ENCODE results near the gene ARFGEF3.

The ARFGEF3 gene

GRCh38 chr6:138248878-138249277 is 87.1 kb downstream of the ARFGEF3 start:
- Histone ChIP-seq H3K4me1 (ENCODE audit: control insufficient read depth, insufficient read depth, low read depth, low read length) (no peaks in the 10 kb centered on the region), H3K4me2 (ENCODE audit: low read length, poor library complexity, severe bottlenecking) (no peak overlapping the region), H4K91ac (ENCODE audit: low read length) (no peak overlapping the region), H3K36me3 (ENCODE audit: control insufficient read depth in 1 of 2, insufficient read depth in 2 of 2, low read depth in 1 of 2, low read length in 2 of 2) (no peaks in the 10 kb centered on the region), H3K14ac (ENCODE audit: low read length in 2 of 2) (no peak overlapping the region), H3K4me3 (ENCODE audit: insufficient read depth in 1 of 2, low read depth in 1 of 2, low read length in 2 of 2) (no peak overlapping the region), H2AK5ac (ENCODE audit: low read length, severe bottlenecking) (no peak overlapping the region), H3K4ac (ENCODE audit: low read depth in 1 of 2, low read length in 2 of 2) (no peak overlapping the region), H3K27ac (ENCODE audit: low read length, poor library complexity, severe bottlenecking) (no peak overlapping the region), H3K9ac (ENCODE audit: low read length) (no peak overlapping the region), H2AFZ (ENCODE audit: low read depth, low read length) (no peak overlapping the region), H3K23ac (ENCODE audit: low read length in 2 of 2) (no peak overlapping the region), H4K8ac (ENCODE audit: low read length) (no peak overlapping the region), H3K79me1 (replicated peaks; ENCODE audit: low read length, poor library complexity, severe bottlenecking) (no peaks in the 10 kb centered on the region), H2BK12ac (ENCODE audit: low read length in 2 of 2) (no peak overlapping the region), H2BK15ac (ENCODE audit: low read depth, poor library complexity, severe bottlenecking) (no peak overlapping the region), H3K9me3 (ENCODE audit: control insufficient read depth, low read length) (no peaks in the 10 kb centered on the region), H3K18ac (ENCODE audit: low read depth in 1 of 2, low read length in 2 of 2) (no peak overlapping the region), H3K27me3 (ENCODE audit: control insufficient read depth in 1 of 2, insufficient read depth in 1 of 2, low read length in 2 of 2) (no peaks in the 10 kb centered on the region), H2BK5ac (ENCODE audit: low read depth, low read length, poor library complexity, severe bottlenecking) (no peak overlapping the region), H2BK120ac (ENCODE audit: low read depth, low read length) (no peak overlapping the region)
- 63% methylated on average over 1 of the region's 1 CpG for WGBS
- no peak for DNase-seq

DNA sequence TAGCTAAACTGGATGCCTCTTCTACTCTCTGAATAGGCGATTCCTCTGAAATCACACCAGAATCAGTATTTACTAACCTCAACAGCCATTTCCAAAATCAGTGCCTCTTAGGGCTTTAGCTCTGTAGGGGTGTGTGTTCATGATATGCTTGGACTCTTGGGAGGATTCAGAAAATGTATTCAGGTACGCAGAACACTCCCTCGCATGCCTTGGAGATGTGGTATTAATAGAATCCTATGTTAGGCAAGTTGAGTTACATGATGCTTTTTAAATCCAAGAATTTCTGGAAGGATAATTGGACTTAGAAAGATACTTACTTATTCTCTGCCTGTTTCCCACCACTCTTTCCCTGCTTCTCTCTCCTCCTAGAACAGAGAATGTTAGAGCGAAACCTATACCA is 88.3 kb downstream of the ARFGEF3 start:
- H3K36me3 ChIP-seq (ENCODE audit: control insufficient read depth in 1 of 2, insufficient read depth in 2 of 2, low read depth in 1 of 2, low read length in 2 of 2), result no peaks in the 10 kb centered on the region
- H4K91ac ChIP-seq (ENCODE audit: low read length), result no peak overlapping the region
- no peak overlapping the region for H3K27ac ChIP-seq (ENCODE audit: low read length, poor library complexity, severe bottlenecking)
- H3K18ac ChIP-seq (ENCODE audit: low read depth in 1 of 2, low read length in 2 of 2), result no peak overlapping the region
- H2BK5ac ChIP-seq (ENCODE audit: low read depth, low read length, poor library complexity, severe bottlenecking), result no peak overlapping the region
- H3K4me1 ChIP-seq (ENCODE audit: control insufficient read depth, insufficient read depth, low read depth, low read length), result no peaks in the 10 kb centered on the region
- WGBS, result 90% methylated on average over 3 of the region's 4 CpGs
- no peak overlapping the region for H4K8ac ChIP-seq (ENCODE audit: low read length)
- H3K4me2 ChIP-seq (ENCODE audit: low read length, poor library complexity, severe bottlenecking), result no peak overlapping the region
- no peak overlapping the region for H3K4me3 ChIP-seq (ENCODE audit: insufficient read depth in 1 of 2, low read depth in 1 of 2, low read length in 2 of 2)
- H3K23ac ChIP-seq (ENCODE audit: low read length in 2 of 2), result no peak overlapping the region
- no peak overlapping the region for H3K4ac ChIP-seq (ENCODE audit: low read depth in 1 of 2, low read length in 2 of 2)
- DNase-seq, result no peak
- no peak overlapping the region for H2AK5ac ChIP-seq (ENCODE audit: low read length, severe bottlenecking)
- H3K9me3 ChIP-seq (ENCODE audit: control insufficient read depth, low read length), result no peaks in the 10 kb centered on the region
- no peaks in the 10 kb centered on the region for H3K79me1 ChIP-seq (replicated peaks; ENCODE audit: low read length, poor library complexity, severe bottlenecking)
- H2AFZ ChIP-seq (ENCODE audit: low read depth, low read length), result no peak overlapping the region
- no peak overlapping the region for H3K14ac ChIP-seq (ENCODE audit: low read length in 2 of 2)
- no peak overlapping the region for H2BK12ac ChIP-seq (ENCODE audit: low read length in 2 of 2)
- H3K27me3 ChIP-seq (ENCODE audit: control insufficient read depth in 1 of 2, insufficient read depth in 1 of 2, low read length in 2 of 2), result no peaks in the 10 kb centered on the region
- H2BK120ac ChIP-seq (ENCODE audit: low read depth, low read length), result no peak overlapping the region
- H2BK15ac ChIP-seq (ENCODE audit: low read depth, poor library complexity, severe bottlenecking), result no peak overlapping the region
- H3K9ac ChIP-seq (ENCODE audit: low read length), result peak overlapping the region; percentile 79

GRCh38 chr6:138250513-138251247 is 88.9 kb downstream of the ARFGEF3 start:
- Histone ChIP-seq H3K4ac (ENCODE audit: low read depth in 1 of 2, low read length in 2 of 2) (peak overlapping the region in 1 of 2 experiments; percentile 49), H3K79me1 (replicated peaks; ENCODE audit: low read length, poor library complexity, severe bottlenecking) (no peaks in the 10 kb centered on the region), H3K9ac (ENCODE audit: low read length) (peak overlapping the region; percentile 79), H2BK12ac (ENCODE audit: low read length in 2 of 2) (peak overlapping the region in 1 of 2 experiments; percentile 32), H3K36me3 (ENCODE audit: control insufficient read depth in 1 of 2, insufficient read depth in 2 of 2, low read depth in 1 of 2, low read length in 2 of 2) (no peaks in the 10 kb centered on the region), H4K91ac (ENCODE audit: low read length) (peak overlapping the region; percentile 67), H2BK120ac (ENCODE audit: low read depth, low read length) (no peak overlapping the region), H2AFZ (ENCODE audit: low read depth, low read length) (no peak overlapping the region), H3K4me3 (ENCODE audit: insufficient read depth in 1 of 2, low read depth in 1 of 2, low read length in 2 of 2) (peak overlapping the region in 1 of 2 experiments; percentile 69), H3K14ac (ENCODE audit: low read length in 2 of 2) (no peak overlapping the region), H3K4me2 (ENCODE audit: low read length, poor library complexity, severe bottlenecking) (no peak overlapping the region), H3K23ac (ENCODE audit: low read length in 2 of 2) (no peak overlapping the region), H2BK5ac (ENCODE audit: low read depth, low read length, poor library complexity, severe bottlenecking) (no peak overlapping the region), H3K27me3 (ENCODE audit: control insufficient read depth in 1 of 2, insufficient read depth in 1 of 2, low read length in 2 of 2) (no peaks in the 10 kb centered on the region), H3K9me3 (ENCODE audit: control insufficient read depth, low read length) (no peaks in the 10 kb centered on the region), H3K27ac (ENCODE audit: low read length, poor library complexity, severe bottlenecking) (no peak overlapping the region), H3K18ac (ENCODE audit: low read depth in 1 of 2, low read length in 2 of 2) (peak overlapping the region in 1 of 2 experiments; percentile 74), H2BK15ac (ENCODE audit: low read depth, poor library complexity, severe bottlenecking) (no peak overlapping the region), H3K4me1 (ENCODE audit: control insufficient read depth, insufficient read depth, low read depth, low read length) (no peaks in the 10 kb centered on the region), H2AK5ac (ENCODE audit: low read length, severe bottlenecking) (no peak overlapping the region), H4K8ac (ENCODE audit: low read length) (no peak overlapping the region)
- DNase-seq, result peak; percentile 96
- WGBS, result 72% methylated on average over 16 of the region's 16 CpGs

- Histone ChIP-seq H3K9me3 (ENCODE audit: control insufficient read depth, low read length) (no peaks in the 10 kb centered on the region), H3K27me3 (ENCODE audit: control insufficient read depth in 1 of 2, insufficient read depth in 1 of 2, low read length in 2 of 2) (no peaks in the 10 kb centered on the region), H3K79me1 (replicated peaks; ENCODE audit: low read length, poor library complexity, severe bottlenecking) (no peaks in the 10 kb centered on the region), H3K27ac (ENCODE audit: low read length, poor library complexity, severe bottlenecking) (no peak overlapping the region), H3K9ac (ENCODE audit: low read length) (no peak overlapping the region), H3K14ac (ENCODE audit: low read length in 2 of 2) (no peak overlapping the region), H2BK120ac (ENCODE audit: low read depth, low read length) (peak overlapping the region; percentile 30), H2BK5ac (ENCODE audit: low read depth, low read length, poor library complexity, severe bottlenecking) (no peak overlapping the region), H3K4me1 (ENCODE audit: control insufficient read depth, insufficient read depth, low read depth, low read length) (no peaks in the 10 kb centered on the region), H3K23ac (ENCODE audit: low read length in 2 of 2) (no peak overlapping the region), H3K36me3 (ENCODE audit: control insufficient read depth in 1 of 2, insufficient read depth in 2 of 2, low read depth in 1 of 2, low read length in 2 of 2) (no peaks in the 10 kb centered on the region), H3K4ac (ENCODE audit: low read depth in 1 of 2, low read length in 2 of 2) (no peak overlapping the region), H3K18ac (ENCODE audit: low read depth in 1 of 2, low read length in 2 of 2) (no peak overlapping the region), H3K4me2 (ENCODE audit: low read length, poor library complexity, severe bottlenecking) (no peak overlapping the region), H4K91ac (ENCODE audit: low read length) (no peak overlapping the region), H2AFZ (ENCODE audit: low read depth, low read length) (no peak overlapping the region), H2BK15ac (ENCODE audit: low read depth, poor library complexity, severe bottlenecking) (no peak overlapping the region), H3K4me3 (ENCODE audit: insufficient read depth in 1 of 2, low read depth in 1 of 2, low read length in 2 of 2) (no peak overlapping the region), H2AK5ac (ENCODE audit: low read length, severe bottlenecking) (no peak overlapping the region), H2BK12ac (ENCODE audit: low read length in 2 of 2) (peak overlapping the region in 1 of 2 experiments; percentile 13), H4K8ac (ENCODE audit: low read length) (peak overlapping the region; percentile 37)
- 94% methylated on average over 11 of the region's 11 CpGs for WGBS
- DNase-seq, result no peak
Measured at GRCh38 chr6:138253731-138254130, 92.0 kb downstream of the ARFGEF3 start.
